DND-41 (cell line): ENCODE measurements around the gene CACNA2D3.

Experiments
- ATAC-seq: fragments of 200-7000 bp; cut with Tn5 transposase; 3 replicates; pipeline ENCODE4 v1.9.1; 2021; ENCODE audit warnings: low read depth; ENCODE audit not compliant: insufficient read depth
- DNase-seq: peaks from one replicate; pipeline ENCODE4 v3.0.0-alpha.2; 2020
- H2AFZ ChIP-seq: 2 replicates; pipeline ENCODE4 v1.6.0; 2012; ENCODE audit warnings: low read depth, low read length
- H3K27ac ChIP-seq: 2 replicates; pipeline ENCODE4 v1.5.1; 2012; ENCODE audit warnings: low read length, inconsistent platforms
- H3K27me3 ChIP-seq: fragments of 200-600 bp; sonication (generic); 2 replicates; pipeline ENCODE4 v1.6.0; 2012; ENCODE audit warnings: low read length, mild to moderate bottlenecking, inconsistent platforms; ENCODE audit not compliant: insufficient read depth, poor library complexity
- H3K36me3 ChIP-seq: 2 replicates; pipeline ENCODE4 v1.5.1; 2012; ENCODE audit warnings: low read length, inconsistent platforms; ENCODE audit not compliant: insufficient read depth
- H3K4me1 ChIP-seq: 2 replicates; pipeline ENCODE4 v1.5.1; 2012; ENCODE audit warnings: mild to moderate bottlenecking, low read length; ENCODE audit not compliant: insufficient read depth
- H3K4me2 ChIP-seq: 2 replicates; pipeline ENCODE4 v1.6.0; 2012; ENCODE audit warnings: mild to moderate bottlenecking, moderate library complexity, low read length, inconsistent platforms; ENCODE audit not compliant: insufficient read depth
- H3K4me3 ChIP-seq, 2 experiments: fragments of 200-600 bp in 1 of 2; shearing (Covaris generic) in 1 of 2; 2 replicates each; pipeline ENCODE4 v1.5.1; 2012 to 2016; ENCODE audit warnings: inconsistent platforms in 2 of 2, low read length in 2 of 2, mild to moderate bottlenecking in 2 of 2, low read depth in 1 of 2, moderate library complexity in 1 of 2
- H3K79me2 ChIP-seq: 2 replicates; pipeline ENCODE4 v1.6.0; 2012; ENCODE audit warnings: low read length, inconsistent platforms; ENCODE audit not compliant: insufficient read depth
- H3K9ac ChIP-seq: 2 replicates; pipeline ENCODE4 v1.6.0; 2012; ENCODE audit warnings: low read depth, mild to moderate bottlenecking, inconsistent platforms, low read length, moderate library complexity
- H3K9me3 ChIP-seq: 2 replicates; pipeline ENCODE4 v1.5.1; 2012; ENCODE audit warnings: low read length, moderate library complexity, mild to moderate bottlenecking, inconsistent platforms; ENCODE audit not compliant: insufficient read depth, severe bottlenecking
- H4K20me1 ChIP-seq: 2 replicates; pipeline ENCODE4 v1.6.0; 2012; ENCODE audit warnings: low read length; ENCODE audit not compliant: insufficient read depth
- CTCF ChIP-seq: IDR thresholded peaks from 2 replicates; pipeline ENCODE4 v1.5.1; 2012; ENCODE audit warnings: borderline replicate concordance, low read length, moderate library complexity, mild to moderate bottlenecking; ENCODE audit not compliant: poor library complexity, severe bottlenecking; ENCODE audit errors: extremely low read depth
- EZH2 ChIP-seq: IDR thresholded peaks from 3 replicates; pipeline ENCODE4 v1.6.1; 2012; ENCODE audit warnings: borderline replicate concordance, low read depth, mild to moderate bottlenecking, moderate library complexity, low read length, inconsistent platforms; ENCODE audit not compliant: severe bottlenecking

Gene CACNA2D3

GRCh38 chr3:54863366-54863765 lies 741.0 kb downstream of the CACNA2D3 start:
- H3K4me1 ChIP-seq = no peaks in the 10 kb centered on the region

GRCh38 chr3:54863786-54864185 lies 741.4 kb downstream of the CACNA2D3 start:
- no peak for DNase-seq

More at GRCh38 chr3:54863366-54863765, 741.0 kb downstream of the CACNA2D3 start:
- no peak for DNase-seq
- no peaks in the 10 kb centered on the region for H3K36me3 ChIP-seq
- no peak for TF ChIP-seq CTCF
- no peak for TF ChIP-seq EZH2
- no peak overlapping the region for H3K27ac ChIP-seq
- no peak overlapping the region for H2AFZ ChIP-seq
- H3K79me2 ChIP-seq = no peaks in the 10 kb centered on the region
- ATAC-seq = no peak
- no peaks in the 10 kb centered on the region for H4K20me1 ChIP-seq
- no peak overlapping the region for H3K4me2 ChIP-seq
- no peak overlapping the region for H3K9ac ChIP-seq
- H3K4me3 ChIP-seq = no peak overlapping the region
- H3K9me3 ChIP-seq = no peaks in the 10 kb centered on the region
- H3K27me3 ChIP-seq = peaks cover 4% of the 10 kb centered on the region

GRCh38 chr3:54865316-54865715 lies 743.0 kb downstream of the CACNA2D3 start:
- DNase-seq (no peak), ATAC-seq (no peak)
- Histone ChIP-seq H3K79me2 (no peaks in the 10 kb centered on the region), H3K27ac (no peak overlapping the region), H3K36me3 (no peaks in the 10 kb centered on the region), H3K9me3 (no peaks in the 10 kb centered on the region), H2AFZ (no peak overlapping the region), H3K4me1 (no peaks in the 10 kb centered on the region), H4K20me1 (no peaks in the 10 kb centered on the region), H3K27me3 (no peaks in the 10 kb centered on the region), H3K4me2 (no peak overlapping the region), H3K4me3 (no peak overlapping the region), H3K9ac (no peak overlapping the region)
- TF ChIP-seq CTCF (no peak), EZH2 (no peak)

More at GRCh38 chr3:54863786-54864185, 741.4 kb downstream of the CACNA2D3 start:
- no peaks in the 10 kb centered on the region for H3K9me3 ChIP-seq
- H3K27me3 ChIP-seq = peaks cover 4% of the 10 kb centered on the region
- H2AFZ ChIP-seq = no peak overlapping the region
- TF ChIP-seq CTCF = no peak
- no peak for TF ChIP-seq EZH2
- H3K79me2 ChIP-seq = no peaks in the 10 kb centered on the region
- ATAC-seq = no peak
- no peak overlapping the region for H3K4me2 ChIP-seq
- H3K27ac ChIP-seq = no peak overlapping the region
- no peaks in the 10 kb centered on the region for H3K36me3 ChIP-seq
- no peak overlapping the region for H3K9ac ChIP-seq
- H3K4me1 ChIP-seq = no peaks in the 10 kb centered on the region
- no peaks in the 10 kb centered on the region for H4K20me1 ChIP-seq
- no peak overlapping the region for H3K4me3 ChIP-seq

- Histone ChIP-seq H3K36me3 (no peaks in the 10 kb centered on the region), H2AFZ (no peak overlapping the region), H3K4me2 (no peak overlapping the region), H4K20me1 (no peaks in the 10 kb centered on the region), H3K79me2 (no peaks in the 10 kb centered on the region), H3K4me3 (no peak overlapping the region), H3K27ac (no peak overlapping the region), H3K27me3 (no peaks in the 10 kb centered on the region), H3K4me1 (no peaks in the 10 kb centered on the region), H3K9me3 (no peaks in the 10 kb centered on the region), H3K9ac (no peak overlapping the region)
- TF ChIP-seq EZH2 (no peak), CTCF (no peak)
- DNase-seq (no peak), ATAC-seq (no peak)
These were observed 743.9 kb downstream of the CACNA2D3 start for GRCh38 chr3:54866251-54866650.
